Measurements from ENCODE around the gene AUTS2. TPM values are rescaled to one million over a fixed set of nuclear protein-coding genes. Genes with fewer than 3 reads are reported as not detected.
A peak's percentile ranks its signal among the peaks of the same experiment; 100 is the strongest.

Gene AUTS2
- polyA plus RNA-seq, 3 donors = 0.08 to 0.35 TPM; not detected in 1

- no peak overlapping the region for H3K9ac ChIP-seq (ENCODE audit: insufficient read depth, low read length, poor library complexity, severe bottlenecking)
These were observed 1138.6 kb downstream of the AUTS2 start for GRCh38 chr7:70736715-70737460.

More at GRCh38 chr7:70736715-70737460, 1138.6 kb downstream of the AUTS2 start:
- Histone ChIP-seq H3K4me1 (ENCODE audit: control insufficient read depth in 1 of 2, insufficient read depth in 2 of 2, low read length in 2 of 2) (peaks cover 0 to 5% of the 10 kb centered on the region in 2 donors), H3K4me2 (replicated peaks; ENCODE audit: extremely low read depth, low read length, poor library complexity, severe bottlenecking) (peak overlapping the region; percentile 34), H4K20me1 (ENCODE audit: insufficient read depth, low read length) (no peaks in the 10 kb centered on the region), H3K36me3 (replicated peaks in 1 of 2; ENCODE audit: control insufficient read depth in 1 of 2, insufficient read depth in 2 of 2, low read length in 2 of 2) (no peaks in the 10 kb centered on the region), H3K27me3 (ENCODE audit: control insufficient read depth in 2 of 2, insufficient read depth in 2 of 2, low read length in 2 of 2) (no peaks in the 10 kb centered on the region), H3K27ac (ENCODE audit: low read depth in 1 of 2, low read length in 2 of 2) (no peak overlapping the region), H3K9me3 (replicated peaks in 1 of 2; ENCODE audit: control insufficient read depth in 1 of 2, insufficient read depth in 1 of 2, low read length in 2 of 2) (no peaks in the 10 kb centered on the region), H3K79me2 (ENCODE audit: insufficient read depth, low read length) (no peaks in the 10 kb centered on the region), H3K4me3 (replicated peaks in 1 of 3; ENCODE audit: low read depth in 2 of 3, low read length in 3 of 3) (no peak overlapping the region), H2AFZ (ENCODE audit: insufficient read depth, low read depth, low read length, poor library complexity, severe bottlenecking) (no peak overlapping the region)
- TF ChIP-seq CTCF (IDR thresholded peaks at IDR 0.05) = no peak
- no peaks in the 10 kb centered on the region for H3K36me3 Mint-ChIP-seq
- peaks cover 29% of the 10 kb centered on the region for H3K4me1 Mint-ChIP-seq
- 20% methylated on average over 1 of the region's 11 CpGs for WGBS (ENCODE audit: insufficient coverage)
- H3K9me3 Mint-ChIP-seq = peaks cover 0 to 2% (median 0%) of the 10 kb centered on the region in 7 donors
- H3K4me3 Mint-ChIP-seq = peak overlapping the region; percentile 43 to 51
- no peak overlapping the region for H3K27ac Mint-ChIP-seq
- intact Hi-C loops (cut with micrococcal nuclease) = no loop called here
- no peak for DNase-seq
- H3K27me3 Mint-ChIP-seq (ENCODE audit: low read depth in 3 of 3) = peaks cover 0 to 2% (median 0%) of the 10 kb centered on the region in 3 donors

Measured in CD14-positive monocyte (primary cell).